ENCODE results near the gene NPBWR2. TPM values are rescaled to one million over a fixed set of nuclear protein-coding genes. Genes with fewer than 3 reads are reported as not detected.

The NPBWR2 gene
- total RNA-seq, 1 experiment from 2014 or later, result not detected

DNA sequence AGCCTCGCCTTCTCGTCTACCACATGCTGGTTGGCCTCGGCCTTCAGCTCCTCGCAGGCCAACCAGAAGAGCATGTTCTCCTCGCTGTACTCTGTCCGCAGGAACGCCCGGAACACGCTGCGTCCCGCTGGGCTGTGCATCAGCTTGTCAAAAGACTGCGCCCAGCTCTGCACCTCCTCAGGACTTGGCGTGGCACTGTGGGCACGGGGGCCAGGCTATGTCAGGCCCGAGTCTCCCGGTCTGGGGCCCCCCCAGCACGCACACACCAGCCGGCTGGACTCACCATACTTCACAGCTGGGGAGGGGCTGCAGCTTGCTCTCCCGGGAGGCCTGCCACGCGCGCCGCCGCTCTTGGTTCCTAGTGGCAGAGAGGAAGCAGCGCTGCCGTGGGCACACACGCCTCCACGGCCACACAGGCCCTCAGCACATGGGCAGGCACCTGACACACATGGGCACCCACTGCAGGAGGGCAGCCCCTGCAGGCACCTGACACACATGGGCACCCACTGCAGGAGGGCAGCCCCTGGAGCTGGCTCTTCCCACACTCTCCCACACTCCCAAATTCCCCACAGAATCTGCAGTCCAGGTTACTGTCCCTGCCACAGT is 33.1 kb downstream of the NPBWR2 start:
- no peak for DNase-seq (ENCODE audit: low read depth, low spot score)
- H3K4me1 ChIP-seq (ENCODE audit: control insufficient read depth in 1 of 2, insufficient read depth in 2 of 2, low read length in 2 of 2), result peaks cover 9 to 14% of the 10 kb centered on the region in 2 experiments
- no peaks in the 10 kb centered on the region for H3K9me2 ChIP-seq (ENCODE audit: insufficient read depth)
- intact Hi-C loops (cut with micrococcal nuclease), result no loop called here
- no peaks in the 10 kb centered on the region for H4K20me1 ChIP-seq (ENCODE audit: insufficient read depth)
- H3K9me3 ChIP-seq (ENCODE audit: control insufficient read depth in 1 of 2, insufficient read depth in 1 of 2, low read depth in 1 of 2, low read length in 2 of 2), result no peaks in the 10 kb centered on the region
- TF ChIP-seq, protein P1, sequence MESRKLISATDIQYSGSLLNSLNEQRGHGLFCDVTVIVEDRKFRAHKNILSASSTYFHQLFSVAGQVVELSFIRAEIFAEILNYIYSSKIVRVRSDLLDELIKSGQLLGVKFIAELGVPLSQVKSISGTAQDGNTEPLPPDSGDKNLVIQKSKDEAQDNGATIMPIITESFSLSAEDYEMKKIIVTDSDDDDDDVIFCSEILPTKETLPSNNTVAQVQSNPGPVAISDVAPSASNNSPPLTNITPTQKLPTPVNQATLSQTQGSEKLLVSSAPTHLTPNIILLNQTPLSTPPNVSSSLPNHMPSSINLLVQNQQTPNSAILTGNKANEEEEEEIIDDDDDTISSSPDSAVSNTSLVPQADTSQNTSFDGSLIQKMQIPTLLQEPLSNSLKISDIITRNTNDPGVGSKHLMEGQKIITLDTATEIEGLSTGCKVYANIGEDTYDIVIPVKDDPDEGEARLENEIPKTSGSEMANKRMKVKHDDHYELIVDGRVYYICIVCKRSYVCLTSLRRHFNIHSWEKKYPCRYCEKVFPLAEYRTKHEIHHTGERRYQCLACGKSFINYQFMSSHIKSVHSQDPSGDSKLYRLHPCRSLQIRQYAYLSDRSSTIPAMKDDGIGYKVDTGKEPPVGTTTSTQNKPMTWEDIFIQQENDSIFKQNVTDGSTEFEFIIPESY (IDR thresholded peaks at IDR 0.05; ENCODE audit: extremely low read depth, insufficient replicate concordance, low read length), result no peak
- TF ChIP-seq EGR1 (IDR thresholded peaks at IDR 0.05; ENCODE audit: low read depth) (no peak), EZH2 (IDR thresholded peaks at IDR 0.05) (no peak), SRF (IDR thresholded peaks at IDR 0.05; ENCODE audit: low read depth) (no peak), CBX3 (IDR thresholded peaks at IDR 0.05; ENCODE audit: low read depth) (no peak), FOSL1 (IDR thresholded peaks at IDR 0.05; ENCODE audit: low read depth) (no peak), RAD21 (IDR thresholded peaks at IDR 0.05; ENCODE audit: low read depth) (no peak), SIN3A (IDR thresholded peaks at IDR 0.05; ENCODE audit: low read depth) (no peak), CEBPB (IDR thresholded peaks at IDR 0.05; ENCODE audit: low read depth) (no peak), JUND (IDR thresholded peaks at IDR 0.05) (no peak), ZNF274 (IDR thresholded peaks at IDR 0.05; ENCODE audit: low read depth, low read length) (no peak), ELF1 (IDR thresholded peaks at IDR 0.05; ENCODE audit: borderline replicate concordance, low read depth) (no peak)
- TF ChIP-seq, protein P2, sequence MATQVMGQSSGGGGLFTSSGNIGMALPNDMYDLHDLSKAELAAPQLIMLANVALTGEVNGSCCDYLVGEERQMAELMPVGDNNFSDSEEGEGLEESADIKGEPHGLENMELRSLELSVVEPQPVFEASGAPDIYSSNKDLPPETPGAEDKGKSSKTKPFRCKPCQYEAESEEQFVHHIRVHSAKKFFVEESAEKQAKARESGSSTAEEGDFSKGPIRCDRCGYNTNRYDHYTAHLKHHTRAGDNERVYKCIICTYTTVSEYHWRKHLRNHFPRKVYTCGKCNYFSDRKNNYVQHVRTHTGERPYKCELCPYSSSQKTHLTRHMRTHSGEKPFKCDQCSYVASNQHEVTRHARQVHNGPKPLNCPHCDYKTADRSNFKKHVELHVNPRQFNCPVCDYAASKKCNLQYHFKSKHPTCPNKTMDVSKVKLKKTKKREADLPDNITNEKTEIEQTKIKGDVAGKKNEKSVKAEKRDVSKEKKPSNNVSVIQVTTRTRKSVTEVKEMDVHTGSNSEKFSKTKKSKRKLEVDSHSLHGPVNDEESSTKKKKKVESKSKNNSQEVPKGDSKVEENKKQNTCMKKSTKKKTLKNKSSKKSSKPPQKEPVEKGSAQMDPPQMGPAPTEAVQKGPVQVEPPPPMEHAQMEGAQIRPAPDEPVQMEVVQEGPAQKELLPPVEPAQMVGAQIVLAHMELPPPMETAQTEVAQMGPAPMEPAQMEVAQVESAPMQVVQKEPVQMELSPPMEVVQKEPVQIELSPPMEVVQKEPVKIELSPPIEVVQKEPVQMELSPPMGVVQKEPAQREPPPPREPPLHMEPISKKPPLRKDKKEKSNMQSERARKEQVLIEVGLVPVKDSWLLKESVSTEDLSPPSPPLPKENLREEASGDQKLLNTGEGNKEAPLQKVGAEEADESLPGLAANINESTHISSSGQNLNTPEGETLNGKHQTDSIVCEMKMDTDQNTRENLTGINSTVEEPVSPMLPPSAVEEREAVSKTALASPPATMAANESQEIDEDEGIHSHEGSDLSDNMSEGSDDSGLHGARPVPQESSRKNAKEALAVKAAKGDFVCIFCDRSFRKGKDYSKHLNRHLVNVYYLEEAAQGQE (IDR thresholded peaks at IDR 0.05; ENCODE audit: low read depth), result no peak
- TF ChIP-seq, protein P3, sequence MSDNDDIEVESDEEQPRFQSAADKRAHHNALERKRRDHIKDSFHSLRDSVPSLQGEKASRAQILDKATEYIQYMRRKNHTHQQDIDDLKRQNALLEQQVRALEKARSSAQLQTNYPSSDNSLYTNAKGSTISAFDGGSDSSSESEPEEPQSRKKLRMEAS (IDR thresholded peaks at IDR 0.05), result no peak
- TF ChIP-seq, protein P4, sequence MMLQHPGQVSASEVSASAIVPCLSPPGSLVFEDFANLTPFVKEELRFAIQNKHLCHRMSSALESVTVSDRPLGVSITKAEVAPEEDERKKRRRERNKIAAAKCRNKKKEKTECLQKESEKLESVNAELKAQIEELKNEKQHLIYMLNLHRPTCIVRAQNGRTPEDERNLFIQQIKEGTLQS (IDR thresholded peaks at IDR 0.05), result no peak
- H3K4me3 ChIP-seq (replicated peaks in 1 of 2; ENCODE audit: low read depth in 1 of 2, low read length in 2 of 2), result no peak overlapping the region
- ChIA-PET CTCF (no interaction called here), RAD21 (ENCODE audit: low non-redundant PET in 1 of 2, low total read pairs in 2 of 2, uncharacterized antibody in 2 of 2, unreplicated experiment in 2 of 2) (no interaction called here), POLR2A (no interaction called here)
- H3K79me2 ChIP-seq (ENCODE audit: insufficient read depth, low read length), result peaks cover 9% of the 10 kb centered on the region; the same call in 1 of the 2 replicates
- H3K27ac ChIP-seq (ENCODE audit: low read depth, low read length), result no peak overlapping the region
- no TSS peak for BruUV-seq (replicated peaks)
- H3K4me2 ChIP-seq (ENCODE audit: low read length), result no peak overlapping the region
- no peak overlapping the region for H2AFZ ChIP-seq (ENCODE audit: low read depth, low read length, poor library complexity, severe bottlenecking)
- H3K9ac ChIP-seq (ENCODE audit: low read length), result no peak overlapping the region
- no peaks in the 10 kb centered on the region for H3K36me3 ChIP-seq (ENCODE audit: control insufficient read depth in 1 of 2, insufficient read depth in 2 of 2, low read length in 2 of 2)
- no peaks in the 10 kb centered on the region for H3K27me3 ChIP-seq (ENCODE audit: insufficient read depth, low read length)
- ATAC-seq, result no peak
